Activated naive CD4-positive, alpha-beta T cell treated with anti-CD3 and anti-CD28 coated beads, Interleukin-2, amount 50 U/mL, for 72 hours (primary cell): ENCODE measurements around the gene STH. TPM values are rescaled to one million over a fixed set of nuclear protein-coding genes. Genes with fewer than 3 reads are reported as not detected.

Experiments
- ATAC-seq, 2 donors: fragments of 150-1000 bp; cut with Tn5 transposase; 2 replicates each; pipeline ENCODE4 v1.10.0; 2021; ENCODE audit warnings: mild to moderate bottlenecking in 2 of 2, moderate library complexity in 2 of 2
- DNase-seq, 2 donors: peaks; one replicate each; pipeline ENCODE4 v3.0.0; 2021 to 2022; ENCODE audit warnings: low spot score in 2 of 2
- H3K27ac Mint-ChIP-seq, 2 donors: one replicate each; pipeline ENCODE4 v1.8.0; 2022; ENCODE audit warnings: mild to moderate bottlenecking in 2 of 2, mixed read lengths in 2 of 2
- H3K36me3 Mint-ChIP-seq, 2 donors: one replicate each; pipeline ENCODE4 v1.8.0; 2022; ENCODE audit warnings: mixed read lengths in 2 of 2
- H3K9me3 Mint-ChIP-seq, 2 donors: one replicate each; pipeline ENCODE4 v1.8.0; 2022; ENCODE audit warnings: mixed read lengths in 2 of 2
- total RNA-seq, 2 donors: library from RNA; stranded (reverse); gene quantifications; one replicate each; pipeline ENCODE4 v1.2.3, GENCODE V29; 2022

Gene STH
- total RNA-seq, 2 donors from 2014 or later = not detected

DNA sequence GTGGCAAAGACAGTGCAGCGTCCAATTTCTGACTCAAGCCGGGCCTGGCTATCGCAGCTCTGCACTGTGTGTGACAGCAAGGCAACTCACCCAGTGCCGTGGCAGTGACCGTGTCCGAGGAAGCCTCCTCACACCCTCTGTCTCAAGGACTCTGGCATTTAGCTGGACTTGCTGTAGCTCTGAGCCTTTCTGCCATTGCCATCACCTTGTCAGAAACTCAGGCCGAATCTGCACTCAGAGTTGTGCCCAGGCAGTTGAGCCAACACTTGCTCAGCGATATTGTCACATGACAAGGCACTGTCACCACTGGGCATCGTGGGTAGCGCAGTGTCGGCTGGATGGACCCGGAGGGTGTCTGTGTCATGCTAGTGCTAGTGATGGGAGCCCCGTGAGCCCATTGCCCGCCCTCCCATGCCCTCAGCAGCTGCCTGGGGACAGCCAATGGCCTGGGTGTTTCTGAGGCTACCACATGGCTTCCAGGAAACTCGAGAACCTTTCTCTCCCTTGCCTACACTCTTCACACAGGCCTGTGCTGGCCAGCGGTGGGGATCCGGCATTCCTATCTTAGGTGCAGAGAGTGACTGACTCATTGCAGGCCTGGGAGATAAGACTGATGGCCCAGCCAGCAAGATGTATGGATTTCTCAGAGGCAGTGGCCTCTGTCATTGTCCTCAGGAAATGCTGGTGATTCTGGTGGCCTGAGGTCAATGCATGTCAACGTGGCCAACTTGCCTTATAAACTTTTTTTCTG, 22.1 kb upstream of the STH start:
- peaks cover 0 to 6% of the 10 kb centered on the region in 2 donors for H3K36me3 Mint-ChIP-seq
- ATAC-seq = no peak
- H3K27ac Mint-ChIP-seq = no peak overlapping the region
- no peak for DNase-seq
- H3K9me3 Mint-ChIP-seq = peaks cover 4 to 5% of the 10 kb centered on the region in 2 donors

DNA sequence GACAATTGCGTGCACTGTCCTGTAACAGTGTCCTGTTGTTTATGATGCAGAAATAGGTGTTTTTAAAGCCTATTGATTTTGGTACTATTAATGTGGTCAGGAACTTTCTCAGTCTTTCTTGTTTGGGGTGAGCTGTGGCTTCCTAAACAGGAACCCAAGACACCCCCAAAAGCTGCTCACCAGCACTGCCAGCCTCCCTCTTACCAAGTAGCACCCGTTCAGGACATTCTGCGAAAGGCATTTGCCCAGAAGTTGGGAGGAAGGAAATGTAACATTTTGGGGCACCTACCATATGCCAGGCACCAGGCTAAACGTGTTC, 21.6 kb upstream of the STH start:
- H3K36me3 Mint-ChIP-seq = peaks cover 0 to 3% of the 10 kb centered on the region in 2 donors
- no peak for ATAC-seq

DNA sequence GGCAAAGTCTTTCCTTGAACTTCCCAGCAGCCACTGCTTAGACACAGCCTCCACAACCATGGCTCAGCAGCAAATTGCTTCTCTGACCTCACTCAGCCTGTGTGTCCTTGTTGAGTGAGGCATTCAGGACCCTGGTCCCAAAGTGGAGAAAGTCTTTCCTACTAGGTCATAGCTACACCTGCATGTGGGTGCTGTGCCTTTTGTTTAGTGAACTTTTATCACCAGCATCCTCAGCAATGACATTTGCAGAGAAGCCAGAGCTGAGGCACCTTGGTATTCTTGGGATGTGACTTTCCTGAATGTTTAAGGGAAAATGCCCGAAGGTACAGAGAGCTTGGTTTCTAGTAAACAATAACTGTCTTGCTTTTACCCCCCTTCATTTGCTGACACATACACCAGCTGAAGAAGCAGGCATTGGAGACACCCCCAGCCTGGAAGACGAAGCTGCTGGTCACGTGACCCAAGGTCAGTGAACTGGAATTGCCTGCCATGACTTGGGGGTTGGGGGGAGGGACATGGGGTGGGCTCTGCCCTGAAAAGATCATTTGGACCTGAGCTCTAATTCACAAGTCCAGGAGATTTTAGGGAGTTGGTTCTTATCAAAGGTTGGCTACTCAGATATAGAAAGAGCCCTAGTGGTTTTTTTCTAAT, 20.9 kb upstream of the STH start:
- DNase-seq = no peak
- H3K27ac Mint-ChIP-seq = no peak overlapping the region
- H3K36me3 Mint-ChIP-seq = no peaks in the 10 kb centered on the region
- H3K9me3 Mint-ChIP-seq = no peaks in the 10 kb centered on the region
- no peak for ATAC-seq

More for the DNA sequence above, 21.6 kb upstream of the STH start:
- DNase-seq = no peak
- Mint-ChIP-seq H3K27ac (no peak overlapping the region), H3K9me3 (peaks cover under 1 to 2% of the 10 kb centered on the region in 2 donors)

DNA sequence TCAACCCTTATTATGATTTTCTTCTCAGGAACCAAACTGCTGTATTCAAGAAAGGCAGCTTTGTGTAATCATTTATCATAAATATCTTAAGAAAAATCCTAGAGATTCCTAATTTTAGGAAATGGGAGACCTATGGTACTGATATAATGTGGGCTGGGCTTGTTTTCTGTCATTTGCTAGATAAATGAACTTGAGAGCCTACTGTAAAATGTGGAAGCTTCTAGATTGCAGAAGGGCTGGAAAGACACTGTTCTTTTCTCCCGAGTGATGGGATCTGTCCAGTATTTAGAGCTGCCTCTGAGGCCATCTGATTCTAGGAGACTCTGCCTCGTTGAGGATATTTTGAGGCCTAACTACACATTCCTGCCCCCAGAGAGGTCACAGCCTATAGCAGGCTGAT, 19.9 kb upstream of the STH start:
- Mint-ChIP-seq H3K36me3 (no peaks in the 10 kb centered on the region), H3K9me3 (no peaks in the 10 kb centered on the region), H3K27ac (no peak overlapping the region)
- no peak for DNase-seq
- no peak for ATAC-seq

DNA sequence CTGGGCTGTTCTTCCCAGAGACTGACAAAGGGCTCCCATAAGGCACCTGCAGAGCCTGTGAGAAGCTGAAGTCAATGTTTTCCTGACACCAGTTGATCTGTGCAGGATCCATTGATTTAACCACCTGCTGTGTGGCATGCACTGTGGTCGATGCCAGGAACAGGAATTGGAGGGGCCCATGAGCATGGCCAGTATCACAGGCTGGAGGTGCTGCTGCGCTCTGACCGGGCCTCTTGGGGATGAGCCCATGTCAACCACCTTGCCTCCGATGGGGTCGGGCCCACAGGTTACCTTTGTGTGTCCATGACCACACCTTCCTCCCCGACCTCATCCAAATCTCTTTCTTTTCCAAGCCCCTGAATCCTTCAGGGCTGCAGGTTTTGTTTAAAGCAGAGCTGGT, 18.2 kb upstream of the STH start:
- ATAC-seq = no peak
- no peak for DNase-seq
- no peaks in the 10 kb centered on the region for H3K36me3 Mint-ChIP-seq
- H3K9me3 Mint-ChIP-seq = no peaks in the 10 kb centered on the region
- H3K27ac Mint-ChIP-seq = no peak overlapping the region

DNA sequence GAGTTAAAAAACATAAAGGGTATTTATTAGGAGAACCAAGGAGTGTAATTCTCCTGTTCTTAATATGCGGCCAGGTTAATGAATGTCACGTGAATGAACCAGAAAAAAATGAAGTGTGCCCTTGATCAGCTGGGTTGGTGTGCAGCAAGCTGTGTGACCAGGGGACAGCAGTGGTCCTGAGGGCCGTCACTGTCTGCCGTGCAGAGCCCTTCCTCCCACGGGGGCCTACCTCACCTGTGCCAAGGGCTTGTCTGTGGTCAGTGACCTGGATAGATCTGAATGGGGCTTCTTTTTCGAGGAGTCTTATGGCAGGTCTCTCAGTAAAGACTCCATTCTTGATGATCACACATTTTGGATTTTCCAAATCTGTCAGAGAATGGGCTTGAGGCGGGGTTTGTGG, 17.7 kb upstream of the STH start:
- Mint-ChIP-seq H3K27ac (no peak overlapping the region), H3K36me3 (no peaks in the 10 kb centered on the region), H3K9me3 (no peaks in the 10 kb centered on the region)
- ATAC-seq (no peak), DNase-seq (no peak)

DNA sequence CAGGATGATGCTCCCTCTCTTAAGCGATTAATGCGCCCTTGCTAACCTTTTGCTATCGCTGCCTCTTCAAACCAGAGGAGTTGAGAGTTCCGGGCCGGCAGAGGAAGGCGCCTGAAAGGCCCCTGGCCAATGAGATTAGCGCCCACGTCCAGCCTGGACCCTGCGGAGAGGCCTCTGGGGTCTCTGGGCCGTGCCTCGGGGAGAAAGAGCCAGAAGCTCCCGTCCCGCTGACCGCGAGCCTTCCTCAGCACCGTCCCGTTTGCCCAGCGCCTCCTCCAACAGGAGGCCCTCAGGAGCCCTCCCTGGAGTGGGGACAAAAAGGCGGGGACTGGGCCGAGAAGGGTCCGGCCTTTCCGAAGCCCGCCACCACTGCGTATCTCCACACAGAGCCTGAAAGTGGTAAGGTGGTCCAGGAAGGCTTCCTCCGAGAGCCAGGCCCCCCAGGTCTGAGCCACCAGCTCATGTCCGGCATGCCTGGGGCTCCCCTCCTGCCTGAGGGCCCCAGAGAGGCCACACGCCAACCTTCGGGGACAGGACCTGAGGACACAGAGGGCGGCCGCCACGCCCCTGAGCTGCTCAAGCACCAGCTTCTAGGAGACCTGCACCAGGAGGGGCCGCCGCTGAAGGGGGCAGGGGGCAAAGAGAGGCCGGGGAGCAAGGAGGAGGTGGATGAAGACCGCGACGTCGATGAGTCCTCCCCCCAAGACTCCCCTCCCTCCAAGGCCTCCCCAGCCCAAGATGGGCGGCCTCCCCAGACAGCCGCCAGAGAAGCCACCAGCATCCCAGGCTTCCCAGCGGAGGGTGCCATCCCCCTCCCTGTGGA, 16.0 kb upstream of the STH start:
- DNase-seq (no peak), ATAC-seq (no peak)
- H3K27ac Mint-ChIP-seq = no peak overlapping the region
- no peaks in the 10 kb centered on the region for H3K36me3 Mint-ChIP-seq
- no peaks in the 10 kb centered on the region for H3K9me3 Mint-ChIP-seq

DNA sequence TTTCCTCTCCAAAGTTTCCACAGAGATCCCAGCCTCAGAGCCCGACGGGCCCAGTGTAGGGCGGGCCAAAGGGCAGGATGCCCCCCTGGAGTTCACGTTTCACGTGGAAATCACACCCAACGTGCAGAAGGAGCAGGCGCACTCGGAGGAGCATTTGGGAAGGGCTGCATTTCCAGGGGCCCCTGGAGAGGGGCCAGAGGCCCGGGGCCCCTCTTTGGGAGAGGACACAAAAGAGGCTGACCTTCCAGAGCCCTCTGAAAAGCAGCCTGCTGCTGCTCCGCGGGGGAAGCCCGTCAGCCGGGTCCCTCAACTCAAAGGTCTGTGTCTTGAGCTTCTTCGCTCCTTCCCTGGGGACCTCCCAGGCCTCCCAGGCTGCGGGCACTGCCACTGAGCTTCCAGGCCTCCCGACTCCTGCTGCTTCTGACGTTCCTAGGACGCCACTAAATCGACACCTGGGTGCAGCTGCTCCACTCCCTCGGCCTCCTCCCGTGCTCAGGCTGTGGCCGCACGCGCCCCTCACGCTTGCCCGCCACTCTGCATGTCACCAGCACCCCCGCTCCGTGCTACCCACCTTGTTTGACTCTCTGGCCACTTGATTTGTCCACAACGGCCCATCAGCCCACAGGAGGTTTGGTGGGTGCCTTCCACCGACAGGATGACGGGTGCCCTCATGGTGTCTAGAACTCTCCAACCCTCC, 15.3 kb upstream of the STH start:
- DNase-seq (no peak), ATAC-seq (no peak)
- peak overlapping the region in 1 of 2 donors; percentile 22 for H3K27ac Mint-ChIP-seq
- no peaks in the 10 kb centered on the region for H3K36me3 Mint-ChIP-seq
- no peaks in the 10 kb centered on the region for H3K9me3 Mint-ChIP-seq

DNA sequence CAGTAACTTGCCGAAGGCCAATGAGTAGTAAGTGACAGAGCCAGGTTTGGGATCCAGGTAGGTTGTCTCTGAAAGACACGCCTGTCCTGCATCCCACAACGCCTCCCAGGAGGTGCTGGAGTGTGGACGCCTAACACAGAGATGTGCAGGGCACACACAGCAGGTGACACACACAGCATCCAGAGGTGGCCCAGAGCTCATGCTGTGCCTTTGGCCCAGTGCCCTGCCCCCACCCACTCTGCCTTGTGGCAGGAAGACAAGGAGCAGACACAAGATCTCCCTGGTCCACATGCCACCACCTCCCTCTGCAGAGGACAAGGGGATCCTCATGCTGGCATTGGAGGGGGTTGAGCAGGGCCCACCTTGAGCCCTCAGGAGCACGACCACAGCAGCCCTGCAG, 14.7 kb upstream of the STH start:
- no peak for DNase-seq
- ATAC-seq = no peak
- Mint-ChIP-seq H3K9me3 (no peaks in the 10 kb centered on the region), H3K27ac (peak overlapping the region in 1 of 2 donors; percentile 46), H3K36me3 (no peaks in the 10 kb centered on the region)

DNA sequence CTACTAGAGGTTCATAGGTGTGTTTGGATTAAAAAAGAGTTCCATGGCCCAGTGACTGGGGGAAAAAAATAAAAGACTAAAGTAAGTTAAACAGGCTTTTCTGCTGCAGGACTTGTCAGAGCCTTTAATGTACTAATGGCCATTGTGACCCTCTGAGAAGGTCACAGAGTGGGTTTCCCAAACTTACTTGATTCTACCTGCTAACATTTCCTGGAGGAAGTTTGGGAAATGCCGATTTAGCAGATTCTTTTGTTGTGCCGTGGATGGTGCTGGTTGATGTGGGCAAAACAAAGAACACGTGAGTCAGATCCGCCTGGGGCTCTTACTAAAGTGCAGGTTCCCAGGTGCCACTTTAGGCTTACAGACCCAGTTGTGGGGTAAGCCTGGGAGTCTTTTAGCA, 13.6 kb upstream of the STH start:
- ATAC-seq (no peak), DNase-seq (no peak)
- H3K36me3 Mint-ChIP-seq = no peaks in the 10 kb centered on the region
- H3K27ac Mint-ChIP-seq = no peak overlapping the region
- no peaks in the 10 kb centered on the region for H3K9me3 Mint-ChIP-seq

DNA sequence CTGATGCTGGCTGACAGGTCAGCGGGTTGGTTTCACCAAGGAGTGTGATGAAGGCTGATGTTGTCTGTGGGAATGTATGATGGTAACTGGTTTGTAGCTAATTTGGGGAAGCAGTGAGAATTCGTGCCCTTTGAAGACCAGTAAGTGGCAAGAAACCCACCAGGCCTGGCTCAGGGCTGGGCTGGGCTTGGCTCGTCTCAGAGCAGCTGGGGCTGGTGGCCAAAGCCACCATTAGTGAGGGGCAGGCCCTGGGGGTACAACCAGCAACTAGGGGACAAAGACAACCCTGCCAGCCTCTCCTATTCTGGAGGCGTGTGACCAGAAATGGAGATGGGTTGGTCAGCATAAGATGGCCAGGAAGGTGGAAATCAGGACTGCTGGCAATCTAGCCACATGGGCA, 13.0 kb upstream of the STH start:
- no peaks in the 10 kb centered on the region for H3K9me3 Mint-ChIP-seq
- H3K27ac Mint-ChIP-seq = no peak overlapping the region
- H3K36me3 Mint-ChIP-seq = no peaks in the 10 kb centered on the region
- ATAC-seq (no peak), DNase-seq (no peak)

DNA sequence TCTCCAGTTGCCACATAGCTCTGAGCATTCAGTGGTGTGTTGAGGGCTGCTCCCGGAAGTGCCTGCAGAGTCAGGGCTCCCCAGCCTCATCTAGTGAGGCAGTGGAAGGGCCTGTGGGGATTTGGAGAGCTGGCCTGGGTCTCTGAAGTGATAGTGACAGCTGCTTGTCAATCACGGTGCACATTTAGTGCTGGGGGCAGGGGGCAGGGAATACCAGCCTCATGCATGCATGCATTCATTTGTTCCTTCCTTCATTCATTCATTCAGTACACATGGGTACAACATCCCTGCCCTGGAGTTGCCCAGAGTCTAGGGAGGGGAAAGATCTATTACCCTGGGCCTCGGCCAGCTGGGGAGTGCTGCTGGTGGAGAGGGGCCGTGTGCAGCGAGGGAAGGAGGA, 11.3 kb upstream of the STH start:
- H3K36me3 Mint-ChIP-seq = no peaks in the 10 kb centered on the region
- DNase-seq = no peak
- H3K27ac Mint-ChIP-seq = no peak overlapping the region
- ATAC-seq = no peak
- H3K9me3 Mint-ChIP-seq = no peaks in the 10 kb centered on the region

DNA sequence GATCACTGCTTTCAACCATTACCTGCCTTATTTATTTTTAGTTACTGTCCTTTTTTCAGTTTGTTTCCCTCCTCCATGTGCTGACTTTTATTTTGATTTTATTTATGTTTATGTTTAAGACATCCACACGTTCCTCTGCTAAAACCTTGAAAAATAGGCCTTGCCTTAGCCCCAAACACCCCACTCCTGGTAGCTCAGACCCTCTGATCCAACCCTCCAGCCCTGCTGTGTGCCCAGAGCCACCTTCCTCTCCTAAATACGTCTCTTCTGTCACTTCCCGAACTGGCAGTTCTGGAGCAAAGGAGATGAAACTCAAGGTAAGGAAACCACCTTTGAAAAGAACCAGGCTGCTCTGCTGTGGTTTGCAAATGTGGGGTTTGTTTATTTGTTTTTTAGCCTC, 9.3 kb upstream of the STH start:
- no peak for ATAC-seq
- DNase-seq = no peak
- H3K36me3 Mint-ChIP-seq = no peaks in the 10 kb centered on the region
- no peak overlapping the region for H3K27ac Mint-ChIP-seq
- H3K9me3 Mint-ChIP-seq = no peaks in the 10 kb centered on the region

DNA sequence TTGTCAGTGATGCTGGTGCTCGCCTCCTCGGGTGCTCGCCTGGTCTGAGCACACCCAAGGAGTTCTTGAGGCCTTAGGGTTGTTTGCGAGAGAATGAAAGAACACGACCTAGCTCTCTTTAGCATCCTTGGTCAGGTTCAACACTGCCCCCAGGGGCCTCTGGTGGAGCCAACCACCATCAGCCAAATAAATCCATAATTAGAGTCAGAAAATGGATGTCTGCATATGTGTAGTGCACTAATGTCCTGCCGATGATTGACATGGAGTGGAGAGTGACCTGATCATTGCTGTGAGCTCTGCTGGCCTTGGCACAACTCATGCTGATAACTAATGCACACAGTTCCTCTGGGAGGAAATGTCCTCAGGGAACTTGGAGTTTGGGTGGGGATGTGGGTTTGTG, 8.2 kb upstream of the STH start:
- Mint-ChIP-seq H3K9me3 (no peaks in the 10 kb centered on the region), H3K27ac (no peak overlapping the region), H3K36me3 (no peaks in the 10 kb centered on the region)
- ATAC-seq (no peak), DNase-seq (no peak)

DNA sequence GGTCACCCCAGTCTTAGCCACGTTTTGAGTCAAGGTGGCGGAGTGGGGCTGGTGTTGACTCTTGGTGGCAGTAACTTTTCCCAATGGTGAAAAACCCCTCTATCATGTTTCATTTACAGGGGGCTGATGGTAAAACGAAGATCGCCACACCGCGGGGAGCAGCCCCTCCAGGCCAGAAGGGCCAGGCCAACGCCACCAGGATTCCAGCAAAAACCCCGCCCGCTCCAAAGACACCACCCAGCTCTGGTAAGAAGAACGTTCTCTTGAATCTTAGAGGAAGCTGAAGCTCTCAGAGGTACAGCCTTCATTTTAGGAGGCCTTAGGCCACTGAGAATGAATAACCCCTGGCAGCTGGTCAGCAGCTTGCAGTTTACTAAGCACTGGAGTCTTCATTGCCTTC, 7.7 kb upstream of the STH start:
- ATAC-seq = no peak

DNA sequence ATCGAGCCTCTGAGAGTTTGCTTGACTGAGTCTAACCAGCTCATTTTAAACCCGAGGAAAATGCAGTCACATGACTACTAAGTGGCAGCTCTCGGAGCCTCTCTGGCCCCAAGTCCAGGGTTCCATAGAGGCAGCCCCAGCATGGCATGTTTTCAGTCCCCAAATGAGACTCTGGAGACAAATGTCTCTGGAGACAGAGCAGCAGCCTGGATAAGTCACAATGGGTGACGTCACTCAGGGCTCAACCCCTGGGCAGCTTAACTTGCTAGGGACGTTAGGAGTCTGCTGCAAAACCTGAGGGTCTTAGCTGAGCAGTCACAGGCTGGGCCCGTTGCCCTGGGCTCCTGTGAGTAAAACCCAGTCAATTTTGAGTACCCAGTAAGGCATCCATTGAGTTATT, 6.9 kb upstream of the STH start:
- no peak for DNase-seq
- no peaks in the 10 kb centered on the region for H3K36me3 Mint-ChIP-seq
- H3K27ac Mint-ChIP-seq = no peak overlapping the region
- ATAC-seq = no peak
- H3K9me3 Mint-ChIP-seq = no peaks in the 10 kb centered on the region

More for the DNA sequence above, 7.7 kb upstream of the STH start:
- Mint-ChIP-seq H3K9me3 (no peaks in the 10 kb centered on the region), H3K27ac (no peak overlapping the region), H3K36me3 (no peaks in the 10 kb centered on the region)
- DNase-seq = no peak

DNA sequence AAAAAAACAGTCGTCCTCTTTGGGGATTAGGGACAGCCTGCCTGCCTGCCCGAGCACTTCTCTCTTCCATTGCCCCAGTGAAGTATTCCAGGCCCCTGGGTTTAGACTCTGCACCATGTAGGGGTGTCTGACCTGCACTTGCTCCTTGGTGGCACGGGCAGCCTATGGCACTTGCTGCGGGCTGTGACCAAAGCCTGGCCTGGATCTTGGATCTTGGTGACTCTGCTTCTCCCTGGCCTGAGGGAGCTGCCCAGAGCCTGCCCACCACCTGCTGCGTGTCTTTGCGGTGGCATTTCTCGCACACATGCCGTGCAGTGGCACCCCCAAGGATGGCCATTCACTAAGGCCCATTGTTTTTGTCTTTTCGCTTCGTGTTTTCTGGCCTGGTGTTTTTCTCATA, 6.1 kb upstream of the STH start:
- Mint-ChIP-seq H3K9me3 (no peaks in the 10 kb centered on the region), H3K36me3 (no peaks in the 10 kb centered on the region), H3K27ac (no peak overlapping the region)
- DNase-seq (no peak), ATAC-seq (no peak)
